Endothelial cell (in vitro differentiated cells): Measurements from ENCODE around the gene TTLL8. TPM values are rescaled to one million over a fixed set of nuclear protein-coding genes. Genes with fewer than 3 reads are reported as not detected.

Experiments used
- DNase-seq: peaks from one replicate; pipeline ENCODE4 v3.0.0; 2021; ENCODE audit warnings: low spot score
- H3K27ac Mint-ChIP-seq: one replicate; pipeline ENCODE4 v1.8.0; 2021; ENCODE audit warnings: mixed read lengths, inconsistent platforms; ENCODE audit not compliant: unreplicated experiment
- H3K27me3 Mint-ChIP-seq: one replicate; pipeline ENCODE4 v1.8.0; 2021; ENCODE audit warnings: mild to moderate bottlenecking, moderate library complexity, mixed read lengths, inconsistent platforms; ENCODE audit not compliant: unreplicated experiment
- H3K36me3 Mint-ChIP-seq: one replicate; pipeline ENCODE4 v1.8.0; 2021; ENCODE audit warnings: mild to moderate bottlenecking, low read depth, mixed read lengths, inconsistent platforms; ENCODE audit not compliant: unreplicated experiment
- H3K4me1 Mint-ChIP-seq: one replicate; pipeline ENCODE4 v1.8.0; 2021; ENCODE audit warnings: mild to moderate bottlenecking, mixed read lengths, inconsistent platforms; ENCODE audit not compliant: unreplicated experiment
- H3K4me3 Mint-ChIP-seq: one replicate; pipeline ENCODE4 v1.8.0; 2021; ENCODE audit warnings: mild to moderate bottlenecking, mixed read lengths, inconsistent platforms; ENCODE audit not compliant: unreplicated experiment
- H3K9me3 Mint-ChIP-seq: one replicate; pipeline ENCODE4 v1.8.0; 2021; ENCODE audit warnings: mixed read lengths, inconsistent platforms; ENCODE audit not compliant: unreplicated experiment
- CTCF ChIP-seq: fragments of 200-600 bp; sonication (generic); IDR thresholded peaks from one replicate; pipeline ENCODE4 v1.5.0; 2021; ENCODE audit warnings: antibody characterized with exemption; ENCODE audit not compliant: unreplicated experiment
- total RNA-seq: library from RNA; stranded (reverse); fragmentation: NEBNext Ultra II Directional; extraction: Animal tissue kit (Norgen Biotek cat#: 25700); gene quantifications from one replicate; pipeline ENCODE4 v1.2.1, GENCODE V29; 2021; ENCODE audit not compliant: unreplicated experiment

The TTLL8 gene
- total RNA-seq, 1 donor from 2014 or later: not detected

- Mint-ChIP-seq H3K4me3 (no peak overlapping the region), H3K27me3 (peaks cover 4% of the 10 kb centered on the region), H3K4me1 (peaks cover 2% of the 10 kb centered on the region), H3K36me3 (peaks cover 3% of the 10 kb centered on the region), H3K9me3 (no peaks in the 10 kb centered on the region), H3K27ac (no peak overlapping the region)
- DNase-seq: no peak
- no peak for TF ChIP-seq CTCF
These were observed 62.6 kb downstream of the TTLL8 start for GRCh38 chr22:49995361-49996118.

- Mint-ChIP-seq H3K27ac (no peak overlapping the region), H3K9me3 (no peaks in the 10 kb centered on the region), H3K4me3 (no peak overlapping the region), H3K36me3 (peaks cover 3% of the 10 kb centered on the region), H3K4me1 (peaks cover 2% of the 10 kb centered on the region), H3K27me3 (peaks cover 6% of the 10 kb centered on the region)
- DNase-seq: no peak
- TF ChIP-seq CTCF: no peak
These were observed 63.1 kb downstream of the TTLL8 start for GRCh38 chr22:49995041-49995360.

- no peak for DNase-seq
These were observed 63.6 kb downstream of the TTLL8 start for GRCh38 chr22:49994361-49995040.

GRCh38 chr22:49993649-49994360 is 64.3 kb downstream of the TTLL8 start:
- Mint-ChIP-seq H3K4me3 (no peak overlapping the region), H3K36me3 (peaks cover 3% of the 10 kb centered on the region), H3K9me3 (peaks cover under 1% of the 10 kb centered on the region), H3K27ac (no peak overlapping the region), H3K27me3 (peaks cover 6% of the 10 kb centered on the region), H3K4me1 (peaks cover 2% of the 10 kb centered on the region)
- TF ChIP-seq CTCF: no peak
- DNase-seq: no peak

More at GRCh38 chr22:49994361-49995040, 63.6 kb downstream of the TTLL8 start:
- Mint-ChIP-seq H3K4me3 (no peak overlapping the region), H3K27me3 (peaks cover 6% of the 10 kb centered on the region), H3K9me3 (no peaks in the 10 kb centered on the region), H3K4me1 (peaks cover 2% of the 10 kb centered on the region), H3K27ac (no peak overlapping the region), H3K36me3 (peaks cover 3% of the 10 kb centered on the region)
- no peak for TF ChIP-seq CTCF
